Measurements from ENCODE around the gene CST3.

CST3 gene

DNA sequence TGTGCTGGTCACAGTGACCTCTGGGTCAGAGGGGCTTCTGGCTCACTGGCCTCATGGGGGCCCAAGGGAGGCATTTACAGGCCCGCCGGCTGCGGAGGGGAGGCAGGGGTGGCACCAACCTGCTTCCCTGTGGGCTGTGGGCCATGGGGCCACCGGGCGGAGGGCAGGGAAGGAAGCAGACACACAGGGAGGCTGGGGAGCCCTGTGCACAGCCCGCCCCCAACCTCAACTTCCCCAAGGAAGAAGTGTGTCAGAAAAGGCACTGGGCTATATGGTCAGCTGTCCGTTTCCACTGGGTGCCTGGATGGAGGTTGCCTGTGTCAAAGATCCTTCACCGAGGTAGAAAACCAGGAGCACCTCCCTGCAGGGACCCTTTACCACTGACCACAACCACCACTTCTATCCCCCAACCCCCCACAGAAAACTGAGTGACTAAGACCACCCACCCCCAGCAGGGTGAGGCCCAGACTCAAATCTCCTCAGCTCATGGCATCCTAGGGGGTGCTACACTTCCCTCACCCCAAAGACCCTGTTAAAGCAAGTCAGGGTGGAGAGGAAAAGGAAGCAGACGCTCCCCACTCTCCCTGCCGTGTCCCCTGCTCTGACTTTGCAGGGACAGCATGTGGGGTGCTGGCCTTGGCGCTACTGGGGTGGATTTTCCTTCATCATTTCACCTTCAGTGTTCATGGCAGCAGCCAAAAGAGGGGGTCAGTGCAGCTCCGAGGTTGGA lies 5.6 kb downstream of the CST3 start:
- TF ChIP-seq, protein P1, sequence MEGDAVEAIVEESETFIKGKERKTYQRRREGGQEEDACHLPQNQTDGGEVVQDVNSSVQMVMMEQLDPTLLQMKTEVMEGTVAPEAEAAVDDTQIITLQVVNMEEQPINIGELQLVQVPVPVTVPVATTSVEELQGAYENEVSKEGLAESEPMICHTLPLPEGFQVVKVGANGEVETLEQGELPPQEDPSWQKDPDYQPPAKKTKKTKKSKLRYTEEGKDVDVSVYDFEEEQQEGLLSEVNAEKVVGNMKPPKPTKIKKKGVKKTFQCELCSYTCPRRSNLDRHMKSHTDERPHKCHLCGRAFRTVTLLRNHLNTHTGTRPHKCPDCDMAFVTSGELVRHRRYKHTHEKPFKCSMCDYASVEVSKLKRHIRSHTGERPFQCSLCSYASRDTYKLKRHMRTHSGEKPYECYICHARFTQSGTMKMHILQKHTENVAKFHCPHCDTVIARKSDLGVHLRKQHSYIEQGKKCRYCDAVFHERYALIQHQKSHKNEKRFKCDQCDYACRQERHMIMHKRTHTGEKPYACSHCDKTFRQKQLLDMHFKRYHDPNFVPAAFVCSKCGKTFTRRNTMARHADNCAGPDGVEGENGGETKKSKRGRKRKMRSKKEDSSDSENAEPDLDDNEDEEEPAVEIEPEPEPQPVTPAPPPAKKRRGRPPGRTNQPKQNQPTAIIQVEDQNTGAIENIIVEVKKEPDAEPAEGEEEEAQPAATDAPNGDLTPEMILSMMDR (IDR thresholded peaks at IDR 0.05; ENCODE audit: low read depth, low read length), result no peak
- no peaks in the 10 kb centered on the region for H3K9me3 ChIP-seq
- no peaks in the 10 kb centered on the region; the same call in 1 of the 2 replicates for H3K27me3 ChIP-seq
- no peak overlapping the region for H3K4me3 ChIP-seq (ENCODE audit: low read depth, low read length)
- no peaks in the 10 kb centered on the region for H3K36me3 ChIP-seq
- no peak for DNase-seq
- no peaks in the 10 kb centered on the region for H3K4me1 ChIP-seq

DNA sequence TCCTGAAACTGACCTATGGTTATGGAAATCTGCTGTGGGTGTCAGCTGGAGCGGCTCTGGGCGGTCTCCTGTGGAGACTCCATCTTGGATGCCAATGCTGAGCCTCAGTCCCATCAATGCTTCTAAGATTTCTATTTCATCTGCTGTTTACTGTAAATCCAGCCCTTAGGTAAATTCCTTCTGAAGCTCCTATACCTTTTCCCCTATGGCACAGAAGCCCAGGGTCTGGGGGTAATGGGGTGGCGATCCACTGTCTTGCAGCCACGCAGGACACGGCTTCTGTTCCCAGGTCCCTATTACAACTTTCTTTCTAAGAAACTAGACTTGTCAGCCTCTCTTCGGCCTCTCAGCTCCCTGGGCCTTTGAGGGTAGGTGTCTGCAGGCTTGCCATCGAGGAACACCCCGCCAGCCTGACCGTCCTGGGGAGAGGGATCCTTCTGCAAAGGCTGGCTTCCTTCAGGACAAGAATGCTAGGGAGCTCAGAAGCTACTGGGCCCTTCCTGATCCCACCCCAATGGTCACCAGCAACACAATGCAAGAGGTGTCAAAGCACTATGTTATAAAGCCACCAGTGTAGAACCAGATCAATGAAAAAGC lies 6.4 kb downstream of the CST3 start:
- no peaks in the 10 kb centered on the region for H3K9me3 ChIP-seq
- no peak for DNase-seq
- H3K36me3 ChIP-seq, result no peaks in the 10 kb centered on the region
- TF ChIP-seq, protein P1 (IDR thresholded peaks at IDR 0.05; ENCODE audit: low read depth, low read length), result no peak
- no peak overlapping the region for H3K4me3 ChIP-seq (ENCODE audit: low read depth, low read length)
- no peaks in the 10 kb centered on the region; the same call in 1 of the 2 replicates for H3K27me3 ChIP-seq
- no peaks in the 10 kb centered on the region for H3K4me1 ChIP-seq

DNA sequence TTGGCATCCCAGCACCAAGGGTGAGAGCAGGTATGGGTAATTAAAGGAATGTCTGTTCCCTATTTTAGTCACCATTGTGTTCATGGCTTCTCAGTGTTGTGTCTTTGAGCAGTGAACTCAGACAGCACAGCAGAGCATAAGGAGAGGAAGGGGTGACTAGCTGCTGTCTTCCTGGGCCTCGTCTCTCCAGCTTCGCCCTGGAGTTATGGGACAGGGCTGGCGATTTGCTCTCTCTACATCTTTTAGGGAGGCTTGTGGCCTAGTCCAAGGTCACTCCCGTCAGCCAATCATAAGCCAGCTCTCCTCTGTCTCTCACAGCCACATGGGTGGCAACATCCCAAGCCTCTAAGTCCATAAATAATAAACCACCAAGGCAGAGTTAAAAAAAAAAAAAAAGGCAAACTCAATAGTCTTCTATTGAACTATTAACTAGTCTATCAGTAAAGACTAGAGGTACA lies 7.3 kb downstream of the CST3 start:
- Histone ChIP-seq H3K9me3 (no peaks in the 10 kb centered on the region), H3K4me3 (ENCODE audit: low read depth, low read length) (no peak overlapping the region), H3K4me1 (no peaks in the 10 kb centered on the region), H3K27me3 (no peaks in the 10 kb centered on the region; the same call in 1 of the 2 replicates), H3K36me3 (no peaks in the 10 kb centered on the region)
- TF ChIP-seq, protein P1 (IDR thresholded peaks at IDR 0.05; ENCODE audit: low read depth, low read length), result no peak
- DNase-seq, result no peak

DNA sequence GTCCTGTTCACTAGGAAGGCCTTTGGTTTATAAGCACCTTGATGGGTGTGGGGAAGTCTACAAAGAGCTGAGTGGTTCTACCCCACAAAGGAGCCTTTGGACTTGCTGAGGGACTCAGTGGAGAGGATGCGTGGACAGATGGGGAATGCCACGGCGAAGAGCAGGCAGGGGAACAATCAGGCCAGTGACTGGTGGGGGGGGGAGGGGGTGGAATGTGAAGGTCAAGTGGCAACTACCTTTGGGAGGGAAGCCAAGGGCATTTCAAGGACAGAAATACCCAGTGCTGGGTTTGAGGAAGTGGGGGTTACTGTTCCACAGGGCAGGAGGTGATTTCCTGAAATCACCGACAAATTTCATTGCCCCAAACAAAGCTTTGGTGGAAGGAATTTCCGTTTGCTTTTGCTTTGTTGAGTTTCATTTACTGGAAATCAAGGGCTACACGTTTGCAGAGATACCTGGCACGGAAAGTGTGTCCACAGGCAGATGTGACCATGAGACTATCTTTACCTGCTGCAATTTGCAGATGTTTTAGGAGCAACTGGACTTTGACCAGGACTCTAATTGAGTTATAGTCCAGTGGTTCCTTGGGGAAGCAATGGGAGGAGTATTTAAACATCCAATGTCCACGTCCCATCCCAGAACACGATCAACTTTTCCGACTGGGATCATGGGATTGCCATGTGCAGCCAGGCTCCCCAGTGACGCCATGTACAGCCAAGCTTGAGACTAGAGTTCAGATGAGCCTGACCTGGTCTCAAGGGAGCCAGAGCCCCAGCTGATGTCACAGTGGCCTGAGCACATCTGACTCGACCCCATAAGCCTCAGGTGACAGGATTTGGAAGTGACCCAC lies 8.0 kb downstream of the CST3 start:
- DNase-seq, result no peak
- Histone ChIP-seq H3K27me3 (no peaks in the 10 kb centered on the region; the same call in 1 of the 2 replicates), H3K36me3 (no peaks in the 10 kb centered on the region), H3K4me1 (no peaks in the 10 kb centered on the region), H3K9me3 (no peaks in the 10 kb centered on the region), H3K4me3 (ENCODE audit: low read depth, low read length) (no peak overlapping the region)
- TF ChIP-seq, protein P1 (IDR thresholded peaks at IDR 0.05; ENCODE audit: low read depth, low read length), result no peak

DNA sequence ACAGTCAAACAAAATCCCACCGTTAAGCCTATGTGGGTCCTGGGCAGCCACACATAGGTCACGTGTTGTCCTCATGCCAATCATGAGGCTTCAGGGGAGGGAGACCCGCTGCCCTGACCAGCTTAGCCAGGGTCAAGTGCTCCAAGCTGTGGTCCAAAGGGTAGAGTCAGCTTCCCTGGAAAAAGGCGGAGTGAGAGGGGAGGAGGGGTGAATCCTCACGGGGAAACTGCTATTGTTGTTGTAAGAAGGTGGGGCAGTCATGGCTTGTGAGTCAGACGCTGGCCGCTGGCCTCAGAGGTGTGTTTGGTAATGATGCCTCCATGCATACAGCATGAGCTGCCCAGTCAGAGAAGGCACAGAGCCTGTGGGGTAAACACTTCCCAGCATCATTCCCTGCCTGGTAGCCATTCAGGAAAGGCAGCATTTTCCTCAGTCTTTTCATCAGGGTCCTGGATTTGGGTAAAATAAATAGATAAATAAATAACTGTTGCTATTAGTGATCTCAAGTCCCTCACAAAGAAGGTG lies 8.7 kb downstream of the CST3 start:
- H3K4me3 ChIP-seq (ENCODE audit: low read depth, low read length), result no peak overlapping the region
- H3K36me3 ChIP-seq, result no peaks in the 10 kb centered on the region
- TF ChIP-seq, protein P1 (IDR thresholded peaks at IDR 0.05; ENCODE audit: low read depth, low read length), result no peak
- H3K4me1 ChIP-seq, result no peaks in the 10 kb centered on the region
- DNase-seq, result no peak
- H3K9me3 ChIP-seq, result no peaks in the 10 kb centered on the region
- H3K27me3 ChIP-seq, result no peaks in the 10 kb centered on the region; the same call in 1 of the 2 replicates
